ENCODE measurements around the gene ERCC1.

Gene ERCC1

GRCh38 chr19:45469945-45470761 is 46.4 kb upstream of the ERCC1 start:
- H3K4me3 ChIP-seq (ENCODE audit: low read length), result peak overlapping the region; percentile 98
- DNase-seq (ENCODE audit: low read depth), result no peak

GRCh38 chr19:45469132-45469944 is 45.6 kb upstream of the ERCC1 start:
- peak overlapping the region; percentile 98 for H3K4me3 ChIP-seq (ENCODE audit: low read length)
- DNase-seq (ENCODE audit: low read depth), result peak; percentile 74

More at GRCh38 chr19:45469945-45470761, 46.4 kb upstream of the ERCC1 start:
- no peak for TF ChIP-seq CTCF (conservative IDR thresholded peaks at IDR 0.05; ENCODE audit: low read depth, low read length)

GRCh38 chr19:45468803-45469131 is 45.0 kb upstream of the ERCC1 start:
- no peak for DNase-seq (ENCODE audit: low read depth)
- TF ChIP-seq CTCF (conservative IDR thresholded peaks at IDR 0.05; ENCODE audit: low read depth, low read length), result no peak
- peak overlapping the region; percentile 98 for H3K4me3 ChIP-seq (ENCODE audit: low read length)

More at GRCh38 chr19:45469132-45469944, 45.6 kb upstream of the ERCC1 start:
- no peak for TF ChIP-seq CTCF (conservative IDR thresholded peaks at IDR 0.05; ENCODE audit: low read depth, low read length)

GRCh38 chr19:45468159-45468651 is 44.5 kb upstream of the ERCC1 start:
- H3K4me3 ChIP-seq (ENCODE audit: low read length), result peak overlapping the region; percentile 98
- TF ChIP-seq CTCF (conservative IDR thresholded peaks at IDR 0.05; ENCODE audit: low read depth, low read length), result peak; percentile 23
- no peak for DNase-seq (ENCODE audit: low read depth)

GRCh38 chr19:45467456-45468158 is 43.9 kb upstream of the ERCC1 start, which contains the start of gene FOSB:
TSS of gene FOSB (plus strand) at chr19:45467996. CDS start at chr19:45468587, 591 bp downstream.
- peak within 1 kb of the TSS; percentile 98 for H3K4me3 ChIP-seq (ENCODE audit: low read length)
- peak; percentile 25 for TF ChIP-seq CTCF (conservative IDR thresholded peaks at IDR 0.05; ENCODE audit: low read depth, low read length)
- no peak for DNase-seq (ENCODE audit: low read depth)

GRCh38 chr19:45467115-45467455 is 43.4 kb upstream of the ERCC1 start:
- DNase-seq (ENCODE audit: low read depth), result no peak
- TF ChIP-seq CTCF (conservative IDR thresholded peaks at IDR 0.05; ENCODE audit: low read depth, low read length), result no peak
- peak overlapping the region; percentile 98 for H3K4me3 ChIP-seq (ENCODE audit: low read length)
